NCI-H345 (cell line): Measurements from ENCODE around the gene HSD3B7.
A peak's percentile ranks its signal among the peaks of the same experiment; 100 is the strongest.
"Not testable (repeated sequence)": the region's sequence is repeated elsewhere in the genome, so short reads cannot be mapped to it uniquely, and the experiment has no call there.

ENCODE experiments used
- DNase-seq: peaks from one replicate; lab custom pipeline; 2025; lab: John Stamatoyannopoulos, UW

The HSD3B7 gene

GRCh38 chr16:31001507-31002249, 16.7 kb downstream of the HSD3B7 start:
- no peak for DNase-seq

- no peak for DNase-seq
Measured at GRCh38 chr16:31002250-31002700, 17.3 kb downstream of the HSD3B7 start.

- DNase-seq, result no peak
Measured at GRCh38 chr16:31002862-31003341, 17.9 kb downstream of the HSD3B7 start.

- no peak for DNase-seq
Measured at GRCh38 chr16:31003744-31004143, 18.7 kb downstream of the HSD3B7 start.

GRCh38 chr16:31004658-31005057, 19.7 kb downstream of the HSD3B7 start:
- no peak for DNase-seq

- no peak for DNase-seq
Measured at GRCh38 chr16:31005350-31006085, 20.5 kb downstream of the HSD3B7 start.

- no peak for DNase-seq
Measured at GRCh38 chr16:31006086-31006385, 21.0 kb downstream of the HSD3B7 start.

- no peak for DNase-seq
Measured at GRCh38 chr16:31006589-31006988, 21.6 kb downstream of the HSD3B7 start.

- no peak for DNase-seq
Measured at GRCh38 chr16:31007684-31008083, 22.7 kb downstream of the HSD3B7 start.

GRCh38 chr16:31008149-31008548, 23.1 kb downstream of the HSD3B7 start:
- DNase-seq, result no peak

GRCh38 chr16:31008551-31008950, 23.5 kb downstream of the HSD3B7 start:
- DNase-seq, result no peak

- no peak for DNase-seq
Measured at GRCh38 chr16:31009120-31009519, 24.1 kb downstream of the HSD3B7 start.

GRCh38 chr16:31009894-31010584, 25.0 kb downstream of the HSD3B7 start:
- no peak for DNase-seq

GRCh38 chr16:31010585-31011325, 25.7 kb downstream of the HSD3B7 start, which contains the start of gene STX1B:
Gene STX1B (minus strand): TSS chr16:31010638. CDS start chr16:31010396, 242 bp downstream.
- DNase-seq, result peak; percentile 64

GRCh38 chr16:31011815-31012214, 26.8 kb downstream of the HSD3B7 start:
- not testable (repeated sequence) for DNase-seq

GRCh38 chr16:31013292-31013691, 28.3 kb downstream of the HSD3B7 start:
- DNase-seq, result not testable (repeated sequence)

GRCh38 chr16:31016018-31016417, 31.0 kb downstream of the HSD3B7 start:
- DNase-seq, result no peak

- DNase-seq, result not testable (repeated sequence)
Measured at GRCh38 chr16:31017756-31018155, 32.7 kb downstream of the HSD3B7 start.

- DNase-seq, result no peak
Measured at GRCh38 chr16:31020536-31020935, 35.5 kb downstream of the HSD3B7 start.

- DNase-seq, result no peak
Measured at GRCh38 chr16:31022544-31023251, 37.7 kb downstream of the HSD3B7 start.

- no peak for DNase-seq
Measured at GRCh38 chr16:31023252-31023602, 38.2 kb downstream of the HSD3B7 start.
